NOMO-1 treated with DMSO at 0.1 percent for 48 hours (cell line): ENCODE data around the gene MCF2.
A peak's percentile ranks its signal among the peaks of the same experiment; 100 is the strongest.

Experiments
- DNase-seq: peaks from one replicate; lab custom pipeline; 2025; ENCODE audit not compliant: unreplicated experiment; lab: John Stamatoyannopoulos, UW

The MCF2 gene

DNA sequence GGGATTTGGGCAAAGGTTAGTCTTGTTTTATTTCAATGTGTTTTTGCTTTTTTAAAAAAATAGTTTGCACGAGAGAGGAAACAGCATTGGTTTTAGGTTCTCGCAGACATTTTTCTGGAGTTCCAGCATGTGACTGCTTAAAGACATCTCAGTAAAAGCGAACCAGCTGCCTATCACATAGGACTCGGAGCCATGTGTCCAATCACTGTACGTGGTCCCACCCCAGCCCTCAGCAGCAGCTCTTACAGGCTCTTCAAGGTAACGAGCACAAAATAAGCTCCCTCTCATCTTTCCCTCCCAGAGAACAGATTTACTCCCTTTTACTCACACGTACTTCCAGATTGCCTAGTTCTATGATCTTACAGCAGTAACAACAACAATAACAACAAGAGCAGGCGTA lies 68.7 kb downstream of the MCF2 start:
- DNase-seq = no peak

DNA sequence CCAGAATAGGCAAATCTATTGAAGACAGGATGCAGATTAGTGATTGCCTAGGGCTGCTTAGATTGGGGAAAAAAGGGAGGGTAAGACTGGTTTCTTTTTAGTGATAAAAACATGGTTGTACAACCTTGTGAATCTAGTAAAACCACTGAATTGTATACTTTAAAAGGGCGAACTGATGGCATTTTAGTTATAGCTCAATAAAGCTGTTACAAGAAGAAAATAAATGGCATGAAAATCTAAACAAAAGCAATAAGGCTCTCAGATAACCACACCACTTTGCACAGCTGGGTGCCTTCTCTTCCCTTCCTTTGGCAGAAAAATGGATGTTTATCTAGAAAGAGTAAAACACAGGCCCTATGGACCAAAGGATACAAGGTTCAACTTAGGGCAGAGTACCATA lies 107.9 kb downstream of the MCF2 start:
- no peak for DNase-seq

DNA sequence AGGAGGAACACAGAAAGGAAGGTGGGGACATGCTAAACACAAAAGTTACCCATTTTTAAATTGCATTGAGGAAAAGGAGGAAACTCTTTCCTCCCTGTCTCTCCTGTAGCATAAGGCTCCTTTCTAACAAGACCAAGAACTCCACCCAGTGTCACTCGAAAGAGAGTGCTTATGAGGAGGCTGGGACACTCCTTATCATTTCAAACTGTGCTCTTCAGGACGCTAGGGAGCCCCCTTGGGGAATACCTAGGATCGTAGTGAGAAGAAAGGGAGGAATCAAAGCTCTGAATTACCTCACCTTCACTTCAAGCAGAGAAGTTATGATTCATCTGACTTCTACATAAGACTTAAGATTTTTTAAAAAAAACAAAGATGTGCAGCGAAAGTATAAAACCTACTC lies 111.9 kb downstream of the MCF2 start:
- DNase-seq = no peak

DNA sequence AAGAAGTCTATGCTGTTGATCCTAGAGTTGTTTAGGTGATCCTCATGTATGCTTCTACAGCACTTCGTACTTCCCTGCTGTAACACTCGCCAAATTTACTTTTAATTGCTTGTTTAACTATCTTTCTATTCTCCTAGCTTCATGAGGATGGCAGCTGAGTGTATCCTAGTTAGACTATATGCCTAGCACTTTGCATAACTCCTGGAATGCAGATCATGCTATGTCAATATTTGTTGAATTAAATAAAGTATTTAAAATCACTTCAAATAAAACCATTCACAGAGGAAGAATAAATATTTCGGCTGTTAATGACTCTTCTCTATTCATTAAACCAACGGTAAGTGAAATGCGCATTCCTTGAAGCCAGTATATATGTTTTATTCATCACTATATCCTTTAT lies 122.4 kb downstream of the MCF2 start:
- DNase-seq = no peak

DNA sequence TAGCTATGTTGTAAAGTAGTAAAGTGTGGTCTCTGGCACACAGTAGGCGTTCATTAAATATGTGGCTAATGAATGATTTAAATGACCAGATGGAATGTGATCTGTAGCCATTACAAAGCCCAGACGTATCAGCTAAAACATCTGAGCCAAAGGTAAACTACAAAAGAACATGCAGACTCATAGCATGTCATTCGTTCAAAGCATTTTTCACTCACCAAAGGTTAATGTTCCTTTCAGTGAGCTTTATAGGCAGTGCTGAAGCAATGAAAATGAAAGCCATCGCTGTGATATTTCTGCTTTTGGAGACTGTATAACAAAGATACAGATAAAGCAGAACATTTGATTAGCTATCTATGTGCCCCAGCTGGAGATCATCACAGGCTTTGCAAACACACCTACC lies 126.9 kb downstream of the MCF2 start:
- DNase-seq = no peak

DNA sequence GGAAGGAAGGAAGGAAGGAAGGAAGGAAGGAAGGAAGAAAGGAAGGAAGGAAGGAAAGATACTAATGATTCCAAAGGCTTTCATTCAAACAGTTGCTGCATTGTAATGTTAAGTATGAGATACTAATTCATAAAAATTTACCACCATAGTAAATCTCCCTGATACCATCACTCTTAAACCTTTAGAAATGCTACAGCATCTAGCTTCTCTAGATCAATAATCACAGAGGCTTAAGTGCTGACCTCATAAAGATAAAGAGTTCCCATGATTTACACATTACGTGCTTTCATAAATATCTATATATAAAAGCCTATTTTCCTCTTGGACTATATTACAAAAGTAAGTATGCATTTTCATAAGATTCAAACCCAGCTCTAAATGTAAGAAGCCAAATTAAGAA lies 141.0 kb downstream of the MCF2 start:
- DNase-seq = no peak

DNA sequence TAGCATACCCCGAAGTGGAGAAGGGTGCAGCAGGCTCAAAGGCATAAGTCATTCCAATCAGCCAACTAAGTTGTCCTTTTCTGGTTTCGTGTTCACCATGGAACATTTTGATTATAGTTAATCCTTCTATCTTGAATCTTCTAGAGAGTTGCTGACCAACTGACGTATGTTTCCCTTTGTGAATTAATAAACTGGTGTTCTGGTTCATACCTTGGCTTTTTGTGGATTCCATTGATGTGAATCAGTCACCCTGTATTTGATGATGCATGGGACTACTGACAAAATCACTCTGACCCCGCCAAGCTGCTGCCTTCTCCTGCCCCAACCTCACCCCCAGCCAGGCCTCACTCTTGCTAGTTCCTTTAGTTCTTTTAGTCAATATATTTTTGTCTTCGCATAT lies 144.7 kb downstream of the MCF2 start:
- DNase-seq = no peak

DNA sequence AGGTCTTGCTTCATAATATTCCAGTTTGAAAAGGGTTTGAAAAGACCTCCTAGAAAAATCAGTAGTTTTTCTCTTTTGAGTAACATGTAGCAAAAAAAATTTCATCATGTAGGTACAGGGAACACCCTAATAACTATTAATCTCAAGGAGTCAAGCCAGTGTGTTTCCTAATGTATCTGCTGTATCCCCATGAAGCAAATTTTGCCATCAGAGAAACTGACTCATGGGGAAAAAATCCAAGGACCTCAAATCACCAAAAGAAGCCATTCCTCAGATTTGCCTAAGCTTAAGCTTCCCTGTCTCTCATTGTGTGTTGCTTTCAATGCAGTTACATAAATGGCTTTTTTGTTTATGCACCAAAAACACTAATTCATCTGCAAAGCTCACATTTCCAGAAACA lies 147.7 kb downstream of the MCF2 start:
- DNase-seq = no peak

DNA sequence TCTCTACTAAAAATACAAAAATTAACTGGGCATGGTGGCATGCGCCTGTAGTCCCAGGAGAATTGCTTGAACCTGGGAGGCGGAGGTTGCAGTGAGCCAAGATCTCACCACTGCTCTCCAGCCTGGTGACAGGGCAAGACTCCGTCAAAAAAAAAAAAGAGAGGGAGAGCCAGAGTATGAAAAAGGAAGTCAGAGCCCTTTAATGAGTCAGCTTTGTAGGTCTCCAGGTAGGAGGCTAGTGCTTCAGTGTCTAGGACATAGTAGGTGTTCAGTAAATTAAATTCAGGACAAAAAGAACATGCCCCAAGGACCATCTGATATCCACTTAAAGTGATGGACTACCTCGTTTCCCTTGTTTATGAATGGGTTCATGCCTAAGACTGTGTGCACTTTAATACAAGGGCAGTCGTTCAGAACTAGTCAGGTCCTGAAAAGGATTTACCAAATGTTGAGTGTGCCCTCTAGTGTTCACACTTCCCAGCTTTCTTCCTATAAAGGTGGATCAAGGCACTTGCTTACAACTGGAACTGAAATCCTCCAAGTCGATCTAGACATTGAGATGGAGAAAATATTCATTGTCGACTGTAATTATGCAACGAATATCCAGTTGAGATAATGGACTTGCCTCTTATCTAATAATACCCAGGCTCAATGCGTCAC lies 148.5 kb downstream of the MCF2 start:
- peak; percentile 45 for DNase-seq

DNA sequence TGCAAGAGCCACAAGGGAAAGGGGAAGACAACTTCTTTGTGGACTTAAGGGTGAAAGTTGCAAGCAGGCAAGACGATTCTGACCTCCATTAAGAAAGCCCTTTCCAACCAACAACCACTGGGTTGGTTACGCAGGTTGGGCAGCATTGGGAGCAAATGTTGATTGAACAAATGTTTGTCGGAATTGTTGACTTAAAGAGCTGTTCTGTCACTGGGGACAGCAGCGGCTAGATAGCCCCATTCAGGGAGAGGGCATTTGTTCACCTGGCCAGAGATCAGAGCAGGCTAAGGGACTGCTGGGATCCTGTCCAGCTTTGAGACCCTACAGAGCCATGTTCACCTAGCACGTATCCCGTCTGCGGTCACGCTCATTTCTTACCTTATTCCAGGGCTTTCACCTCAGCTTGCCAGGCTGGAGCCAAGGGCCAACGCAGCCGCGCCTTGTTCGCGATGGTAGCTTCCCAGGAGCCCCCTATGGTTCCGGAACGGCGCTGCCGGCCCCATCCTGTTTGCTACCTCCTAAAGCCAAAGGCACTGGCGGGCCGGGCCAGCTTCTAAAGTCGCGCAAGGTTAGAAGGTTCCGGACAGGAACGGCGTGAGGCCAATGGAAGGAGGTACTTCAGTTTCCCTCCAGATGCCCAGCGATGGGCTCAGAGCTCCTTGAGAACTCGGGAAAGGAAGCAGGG lies 152.8 kb downstream of the MCF2 start:
- DNase-seq = no peak

DNA sequence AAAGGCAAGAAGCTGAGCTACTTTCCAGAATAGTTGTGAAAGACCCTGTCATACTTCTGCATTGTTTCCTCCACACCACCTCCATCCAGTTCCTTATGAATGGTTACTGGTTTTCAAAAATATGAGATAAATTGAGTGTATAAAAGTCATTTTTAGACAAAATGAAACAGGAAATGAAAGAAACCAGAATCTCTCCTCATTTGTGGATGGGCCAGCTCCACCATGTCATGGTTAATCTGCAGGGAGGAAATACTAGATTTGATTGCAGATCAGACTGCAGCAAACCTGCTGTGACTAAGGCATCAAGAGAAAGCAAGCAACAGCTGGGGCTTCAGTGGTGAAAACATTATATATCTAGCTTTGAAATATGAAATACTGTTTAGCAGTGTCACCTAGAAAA lies 153.6 kb downstream of the MCF2 start:
- peak; percentile 19 for DNase-seq

DNA sequence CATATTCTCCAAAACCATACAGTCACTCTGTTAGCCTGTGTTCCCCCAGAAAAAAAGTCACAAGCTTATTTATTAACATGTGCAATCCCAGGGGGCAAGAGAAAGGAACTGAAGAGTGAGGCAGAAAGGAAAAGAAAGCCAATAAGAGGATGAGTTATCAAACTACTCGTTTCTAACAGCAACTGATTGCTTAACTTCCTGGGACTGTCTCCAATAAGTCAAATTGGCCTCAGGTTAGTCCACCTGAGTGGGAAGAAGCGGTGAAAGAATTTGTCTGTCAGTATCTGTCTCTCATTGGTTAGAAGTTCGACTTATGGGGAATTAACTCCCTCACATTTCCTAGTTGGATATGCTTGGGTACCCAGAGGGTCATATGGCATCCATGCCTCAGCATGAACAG lies 163.4 kb downstream of the MCF2 start:
- no peak for DNase-seq

DNA sequence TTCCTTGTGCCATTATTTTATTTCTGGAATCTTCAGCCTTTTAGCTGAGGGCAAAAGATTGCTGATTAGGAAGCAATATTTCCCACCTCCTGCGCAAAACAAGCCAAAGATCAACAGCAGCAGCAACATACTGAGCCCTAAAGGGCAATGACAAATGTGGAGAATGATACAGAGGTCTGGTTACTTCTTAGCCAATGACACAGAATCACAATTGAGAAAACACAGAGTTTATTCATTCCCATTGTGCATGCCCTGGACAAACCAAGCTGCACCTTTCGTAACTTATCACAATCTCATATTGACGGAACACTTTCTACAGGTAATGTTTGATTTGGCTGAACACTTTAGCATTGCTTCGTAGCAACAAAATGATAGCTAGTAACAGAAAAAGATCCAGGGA lies 164.0 kb downstream of the MCF2 start:
- DNase-seq = no peak

DNA sequence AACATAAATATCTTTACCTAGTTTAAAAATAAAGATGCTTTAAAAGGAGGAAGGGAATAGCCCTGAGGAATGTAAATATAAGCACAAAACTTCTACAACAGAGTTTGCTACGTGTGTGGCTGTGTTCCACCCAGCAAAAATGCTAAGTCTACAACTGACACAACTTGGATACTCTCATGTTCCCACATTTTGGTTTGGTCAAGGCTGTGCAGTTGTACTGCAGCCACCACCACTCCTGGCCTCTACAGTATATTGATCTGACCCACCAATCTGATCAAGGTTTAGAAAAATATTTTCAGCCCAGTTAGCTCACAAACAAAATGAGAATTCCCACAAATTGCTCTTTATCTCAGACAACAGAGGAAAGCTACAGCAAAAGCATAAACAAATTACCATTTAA lies 165.3 kb downstream of the MCF2 start:
- no peak for DNase-seq

DNA sequence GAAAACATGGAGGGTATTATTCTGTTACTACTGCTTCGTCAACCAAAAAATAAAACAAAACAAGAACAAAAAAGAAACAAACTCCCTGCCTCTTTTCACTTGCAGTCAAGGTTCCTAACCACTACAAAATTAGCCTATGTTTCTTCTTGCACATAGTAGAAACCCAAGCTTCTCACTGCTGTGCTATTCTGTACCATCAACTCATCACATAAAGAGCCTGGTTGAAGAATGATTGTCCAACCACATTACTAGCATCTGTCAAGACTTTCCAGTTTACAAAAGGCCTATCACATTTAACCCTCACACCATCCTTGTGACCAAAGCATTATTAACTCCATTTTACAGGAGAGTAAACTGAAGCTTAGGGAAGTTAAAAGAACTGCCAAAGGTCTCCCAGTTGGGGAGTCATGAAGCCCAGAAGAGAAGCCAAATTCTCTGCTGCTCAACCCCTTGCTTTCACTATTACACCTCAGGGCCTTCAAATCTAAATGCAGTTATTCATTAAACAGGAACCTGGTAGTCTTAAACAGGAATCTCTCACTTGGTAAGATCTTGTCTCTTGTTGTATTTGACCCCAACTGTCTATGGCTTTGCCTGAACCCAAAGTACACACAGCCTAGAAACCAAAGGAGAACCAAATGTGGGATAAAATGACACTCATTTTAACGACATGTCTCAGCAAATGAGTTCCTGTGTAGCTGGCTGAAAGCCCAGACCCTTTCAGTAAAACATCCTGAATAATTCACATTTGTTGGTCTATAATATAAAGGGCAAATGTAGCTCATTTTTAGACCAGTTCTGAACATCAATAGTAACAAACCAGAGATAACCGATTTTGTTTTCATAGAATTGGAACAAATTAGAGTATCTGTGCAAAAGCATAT lies 168.8 kb downstream of the MCF2 start:
- no peak for DNase-seq

DNA sequence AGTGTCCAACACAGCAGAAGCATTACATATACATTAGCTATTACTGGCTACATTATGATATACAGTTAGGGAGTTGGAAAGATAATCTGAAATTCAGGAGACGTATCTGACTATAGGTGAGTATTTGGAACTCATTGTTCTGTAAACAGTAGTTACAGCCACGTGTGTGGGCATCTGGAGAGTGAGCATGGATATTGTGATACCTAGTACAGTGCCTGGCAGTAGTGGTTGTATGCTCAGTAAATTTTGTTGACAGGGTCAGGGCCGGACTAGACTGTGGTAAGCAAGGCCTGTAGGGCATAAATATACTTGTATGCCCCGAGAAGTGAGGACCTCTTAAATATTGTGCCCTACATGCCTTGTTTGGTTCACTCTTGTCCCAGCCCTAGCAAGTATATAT lies 174.5 kb downstream of the MCF2 start:
- DNase-seq = no peak

DNA sequence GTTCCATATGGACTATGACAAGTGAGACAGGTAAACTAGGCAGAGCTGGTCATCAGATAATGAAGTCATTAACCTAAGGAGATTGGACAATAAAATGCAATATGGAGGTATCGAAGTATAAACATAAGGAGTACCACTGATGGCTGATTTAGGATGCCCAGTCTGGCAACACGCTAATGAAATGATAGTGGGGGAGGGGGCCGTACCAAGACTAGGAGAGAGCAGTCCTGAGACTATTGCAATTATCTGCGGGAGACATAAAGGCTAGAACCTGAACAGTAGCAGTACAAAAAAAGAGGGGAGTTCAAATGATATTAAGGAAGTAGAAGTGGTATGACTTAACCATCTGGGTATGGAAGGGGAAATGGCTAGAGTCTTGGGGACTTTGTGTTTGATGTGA lies 175.1 kb downstream of the MCF2 start:
- DNase-seq = no peak
